CD4-positive, alpha-beta T cell treated with Interleukin-4 for 4 hours (primary cell): ENCODE measurements around the gene PRKCQ.

ENCODE experiments used
- DNase-seq: peaks from one replicate; pipeline ENCODE4 v3.0.0-alpha.2; 2020

PRKCQ gene

DNA sequence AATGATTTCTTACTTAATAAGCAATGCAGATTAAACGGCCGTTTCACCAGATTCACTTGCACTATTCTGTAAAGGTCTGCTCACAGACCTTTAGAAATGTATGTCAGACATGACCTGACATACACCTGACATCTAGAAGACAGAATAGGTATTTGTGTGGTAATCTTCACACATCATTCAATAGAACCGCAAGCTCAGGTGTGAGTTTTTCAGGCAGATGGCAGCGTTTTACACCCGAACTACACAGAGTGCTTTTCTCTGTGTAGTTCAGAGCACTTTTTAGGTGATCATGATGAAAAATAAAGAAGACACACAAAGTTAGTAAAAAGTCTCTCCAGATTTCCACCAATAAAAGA lies 63.2 kb downstream of the PRKCQ start:
- peak; percentile 55 for DNase-seq

DNA sequence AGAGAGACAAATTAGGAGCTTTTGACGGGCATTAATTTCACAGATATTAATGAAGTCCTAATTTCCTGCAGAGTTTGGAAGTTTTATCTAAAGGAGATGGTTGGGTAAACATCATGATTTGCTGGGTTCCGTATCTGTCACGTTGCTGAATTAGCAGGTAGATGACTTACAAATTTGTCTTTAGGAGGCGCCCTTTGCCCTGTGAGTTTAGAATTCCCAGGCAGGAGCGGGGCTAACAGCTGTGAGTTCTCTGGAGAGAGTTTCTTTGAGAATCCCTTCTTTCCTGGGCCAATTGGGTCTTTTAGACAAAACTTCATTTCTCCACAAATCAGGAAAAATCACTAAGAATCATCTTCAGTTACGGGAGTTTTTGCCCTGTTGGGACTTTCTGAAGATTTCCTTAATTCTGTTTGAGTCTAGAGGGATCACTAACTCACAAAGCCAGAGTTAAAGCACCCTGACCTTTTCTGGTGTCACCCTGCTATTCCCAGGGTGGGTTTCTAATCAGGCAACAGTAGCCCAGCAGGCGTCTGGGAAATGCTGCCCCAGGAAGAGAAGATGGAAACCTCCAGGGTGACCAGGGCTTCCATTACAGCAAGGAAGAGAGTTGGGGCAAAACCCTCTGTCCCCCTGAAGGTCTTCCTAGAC lies 63.7 kb downstream of the PRKCQ start:
- no peak for DNase-seq

DNA sequence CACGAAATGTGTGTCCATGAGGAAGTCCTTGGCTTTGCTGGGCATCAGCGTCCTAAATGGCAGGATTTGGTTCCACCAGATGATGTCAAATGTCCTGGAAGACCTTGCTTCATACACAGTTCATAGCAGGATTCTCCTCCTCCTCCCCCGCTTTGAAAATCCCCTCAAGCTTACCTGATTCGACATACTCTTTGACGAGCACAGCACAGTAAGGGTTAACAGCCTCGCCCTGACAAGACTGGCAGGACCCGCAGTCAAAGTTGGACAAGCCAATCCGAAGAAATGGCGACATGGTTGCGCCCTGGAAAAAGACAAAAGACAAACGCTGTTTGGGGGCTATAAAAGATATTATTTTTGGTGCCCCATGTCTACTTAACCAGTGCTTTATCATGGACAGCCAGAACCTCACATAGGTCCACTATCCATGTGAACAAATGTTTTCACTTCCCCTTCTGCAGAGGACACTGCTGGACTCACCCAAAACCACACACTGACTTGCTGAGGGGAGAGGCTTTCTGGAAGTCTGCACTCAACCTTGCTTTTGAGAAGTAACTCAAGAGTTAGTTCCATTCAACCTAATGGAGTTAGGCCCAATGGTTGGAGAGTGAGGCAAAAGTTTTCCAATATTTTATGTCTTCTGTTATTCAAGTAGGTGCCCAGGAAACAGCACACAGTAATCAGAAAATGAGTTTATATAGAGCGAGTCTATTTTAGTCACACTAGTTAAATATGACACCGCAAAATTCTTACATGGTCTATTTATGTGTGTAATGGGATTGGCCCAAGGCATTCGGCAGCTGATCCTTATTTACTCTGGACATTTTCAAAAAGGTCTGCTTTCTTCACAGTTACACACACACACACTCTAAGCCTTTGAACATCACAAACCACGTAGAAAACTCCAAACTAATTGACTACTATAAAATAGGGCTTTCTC lies 65.0 kb downstream of the PRKCQ start:
- no peak for DNase-seq

DNA sequence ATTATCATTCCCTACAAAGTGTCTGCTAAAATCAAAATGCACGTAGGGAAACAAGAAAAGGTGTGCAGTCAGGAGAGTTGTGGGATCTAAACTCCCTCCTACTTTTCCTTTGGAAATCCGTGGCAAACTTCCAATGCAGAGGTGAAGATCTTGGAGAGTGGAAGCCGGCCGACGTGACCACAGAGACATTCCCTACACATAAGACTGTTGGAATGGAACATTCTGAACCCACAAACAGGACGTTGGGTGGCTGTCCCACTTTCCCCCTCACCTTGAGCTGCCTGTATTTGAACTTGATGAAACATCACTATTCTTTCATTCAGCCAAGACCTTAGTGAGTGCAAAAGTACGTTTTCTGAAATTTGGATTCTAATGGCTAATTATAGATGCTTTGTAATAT lies 65.9 kb downstream of the PRKCQ start:
- DNase-seq, result no peak

DNA sequence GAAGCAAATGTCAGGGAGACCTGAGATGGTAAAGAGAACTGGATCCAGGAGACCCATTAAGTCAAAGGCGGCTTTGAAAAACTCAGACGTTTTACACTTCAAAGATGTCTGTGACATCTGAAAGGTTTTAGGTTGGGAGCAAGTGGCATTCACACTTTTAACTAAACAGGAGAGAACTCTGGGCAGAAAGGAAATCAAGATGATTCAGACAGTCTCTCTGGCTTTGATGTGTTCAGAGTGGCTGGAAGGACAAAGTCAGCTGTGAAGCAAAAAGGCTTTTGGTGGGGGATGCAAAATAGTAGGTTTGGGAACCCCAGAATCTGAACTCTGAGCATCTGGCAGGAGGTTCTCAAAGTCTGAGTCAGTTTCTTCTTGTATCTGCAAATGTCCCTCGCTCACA lies 66.6 kb downstream of the PRKCQ start:
- DNase-seq, result peak; percentile 84

DNA sequence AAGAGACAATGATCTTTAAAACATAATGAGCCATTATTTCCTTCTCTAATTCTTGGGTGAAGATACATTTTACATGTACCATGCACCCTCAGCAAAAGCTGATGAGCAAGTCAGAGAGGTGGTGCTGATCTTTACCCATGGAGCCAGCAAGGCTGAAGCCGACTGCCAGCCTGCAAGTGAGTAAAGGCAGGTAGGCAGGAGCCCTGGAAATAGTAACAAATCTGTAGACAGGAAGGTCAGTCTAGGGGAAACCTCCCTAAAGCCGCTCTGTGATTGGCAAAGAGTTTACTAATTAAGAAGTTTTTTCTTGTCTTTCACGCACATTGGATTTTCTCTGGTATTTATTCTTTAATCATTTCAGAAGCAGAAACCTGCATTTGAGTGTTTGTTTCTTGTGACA lies 67.9 kb downstream of the PRKCQ start:
- no peak for DNase-seq

DNA sequence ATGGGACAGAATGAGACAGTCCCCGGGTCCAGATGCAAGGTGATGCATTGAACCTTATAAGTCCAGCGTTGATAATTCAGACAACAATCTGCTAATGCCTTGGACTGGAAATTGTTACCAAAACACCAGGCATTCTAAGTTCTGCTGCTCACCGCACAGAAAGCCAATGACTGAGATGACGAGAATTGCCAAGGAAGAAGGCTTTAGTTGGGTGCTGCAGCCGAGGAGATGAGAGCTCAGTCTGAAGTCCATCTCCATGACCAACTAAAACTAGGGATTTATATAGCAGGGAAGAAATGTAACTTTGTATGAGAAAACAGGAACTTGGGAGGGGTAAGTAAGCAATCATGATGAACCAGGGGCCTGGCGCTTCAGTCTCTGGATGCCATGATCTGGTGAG lies 68.7 kb downstream of the PRKCQ start:
- no peak for DNase-seq

DNA sequence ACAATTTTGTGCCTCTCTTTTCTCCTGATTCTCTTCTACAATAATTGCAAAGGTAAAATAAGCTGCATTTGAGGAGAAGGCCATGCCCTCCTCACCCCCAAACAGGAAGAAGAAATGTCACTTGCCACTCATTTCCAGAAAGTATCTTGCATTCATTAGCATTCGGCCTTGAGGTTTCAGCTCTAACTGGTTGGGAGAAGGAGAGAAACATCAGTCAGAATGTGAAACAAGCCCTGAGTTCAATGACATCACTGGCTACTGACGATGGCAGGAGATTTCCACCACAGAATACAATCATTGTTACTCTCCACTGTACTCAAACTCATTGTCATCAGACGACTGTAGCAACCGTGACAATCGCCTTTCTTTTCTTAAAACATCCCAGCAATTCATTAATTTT lies 72.8 kb downstream of the PRKCQ start:
- DNase-seq, result no peak

DNA sequence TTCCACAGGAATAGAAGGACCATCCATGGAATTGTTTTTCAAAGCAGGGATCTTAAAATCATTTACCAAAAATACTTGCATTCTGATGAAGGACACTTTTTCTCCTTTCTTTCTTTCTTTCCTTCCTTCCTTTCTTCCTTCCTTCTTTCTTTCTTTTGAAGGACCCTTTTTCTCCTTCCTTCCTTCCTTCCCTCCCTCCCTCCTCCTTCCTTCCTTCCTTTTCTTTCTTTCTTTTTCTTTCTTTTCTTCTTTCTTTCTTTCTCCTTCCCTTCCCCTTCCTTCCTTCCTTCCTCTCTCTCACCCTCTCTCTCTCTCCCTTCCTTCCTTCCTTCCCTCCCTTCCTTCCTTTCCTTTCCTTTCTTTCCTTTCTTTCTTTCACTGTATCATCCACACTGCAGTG lies 74.8 kb downstream of the PRKCQ start:
- DNase-seq, result no peak

DNA sequence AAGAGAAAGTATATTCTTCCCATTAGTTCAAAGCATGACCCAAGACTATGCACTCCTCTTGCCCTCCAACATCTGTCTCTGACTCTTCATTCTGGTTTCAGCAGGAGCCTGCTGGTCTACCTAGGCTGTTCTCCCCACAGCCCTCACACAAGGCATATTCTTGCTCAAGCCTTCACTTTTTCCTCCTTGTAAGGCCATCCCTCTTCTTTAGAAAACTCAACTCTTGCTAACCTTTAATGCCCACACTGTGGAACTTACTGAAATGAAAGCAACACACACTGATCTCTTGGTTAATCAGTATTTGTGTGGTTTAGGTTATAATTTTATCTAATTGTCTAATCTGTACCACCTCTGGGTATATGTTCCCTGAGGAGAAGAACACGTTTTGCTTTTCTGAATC lies 75.8 kb downstream of the PRKCQ start:
- DNase-seq, result peak; percentile 40

DNA sequence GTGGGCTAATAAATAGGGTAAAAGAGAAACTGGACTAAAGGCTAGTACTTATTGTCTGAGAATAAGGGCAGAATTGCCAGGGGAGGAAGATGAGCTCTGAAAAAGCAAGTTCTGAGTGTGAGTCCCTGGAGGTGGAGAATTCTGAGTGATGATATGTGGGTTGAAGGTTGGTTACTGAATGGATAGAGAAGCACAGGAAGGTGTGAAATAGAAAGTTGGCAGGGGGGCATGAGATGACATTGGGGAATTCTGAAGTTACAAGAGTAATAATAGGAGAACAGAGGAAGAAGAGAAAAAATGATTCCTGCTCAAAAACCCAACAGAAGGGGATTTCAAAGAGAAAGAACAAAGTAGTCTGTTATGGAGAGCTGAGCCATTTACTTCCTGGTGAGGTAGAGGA lies 76.9 kb downstream of the PRKCQ start:
- no peak for DNase-seq

DNA sequence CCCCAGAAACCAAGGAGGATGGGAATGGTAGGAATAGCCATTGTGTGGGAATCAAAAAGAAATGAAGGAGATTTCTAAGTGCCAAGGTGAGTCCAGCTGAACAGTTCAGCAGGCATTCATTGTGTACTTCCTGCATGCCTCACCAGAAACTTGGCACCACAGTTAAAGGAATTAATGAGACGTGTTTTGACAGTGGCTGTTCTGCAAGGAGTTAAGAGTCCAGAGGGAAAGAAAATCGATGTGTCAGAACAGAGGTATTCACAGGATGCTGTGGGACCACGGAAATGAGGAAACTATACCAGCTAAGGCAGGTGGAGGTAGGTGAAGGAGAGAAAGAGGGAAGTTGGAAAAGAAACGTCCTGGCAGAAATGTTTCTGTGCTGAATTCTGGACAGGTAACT lies 78.1 kb downstream of the PRKCQ start:
- DNase-seq, result no peak

DNA sequence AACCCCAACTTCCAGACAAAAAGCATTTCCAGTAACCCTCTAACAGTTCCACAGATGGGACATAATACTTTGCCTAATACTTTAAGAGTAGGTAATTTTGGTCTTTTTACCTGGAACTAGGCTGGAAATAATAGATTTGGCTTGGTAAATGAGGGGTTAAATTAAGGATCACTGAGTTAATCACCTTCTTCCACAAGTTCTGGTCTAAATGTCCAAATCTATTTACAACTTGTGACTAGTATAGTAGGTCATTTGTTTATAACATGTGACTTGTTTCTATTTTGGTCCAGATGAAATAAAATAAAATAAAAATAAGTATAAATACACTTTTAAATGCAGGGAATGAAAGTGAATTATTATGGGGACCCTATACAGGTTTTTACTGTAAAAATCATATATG lies 80.1 kb downstream of the PRKCQ start:
- DNase-seq, result no peak

DNA sequence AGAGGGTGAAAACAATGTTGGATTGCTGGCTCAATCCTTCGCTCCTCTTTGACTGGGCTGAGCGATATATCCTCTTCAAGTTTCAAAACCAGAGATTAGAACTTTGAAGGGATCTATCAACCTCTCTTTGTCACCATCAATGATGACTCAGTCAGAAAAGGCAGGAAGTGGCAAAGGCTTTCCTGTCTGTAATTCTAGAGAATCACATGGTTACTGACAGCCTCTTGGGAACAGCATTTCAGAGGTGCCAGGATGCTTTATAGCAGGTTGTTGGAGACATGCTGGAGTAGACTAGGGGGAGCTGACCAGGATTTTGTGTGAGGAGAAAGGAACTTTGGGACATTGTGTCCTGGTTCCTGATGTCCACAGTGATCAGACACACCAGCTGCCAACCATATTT lies 81.3 kb downstream of the PRKCQ start:
- DNase-seq, result peak; percentile 90

DNA sequence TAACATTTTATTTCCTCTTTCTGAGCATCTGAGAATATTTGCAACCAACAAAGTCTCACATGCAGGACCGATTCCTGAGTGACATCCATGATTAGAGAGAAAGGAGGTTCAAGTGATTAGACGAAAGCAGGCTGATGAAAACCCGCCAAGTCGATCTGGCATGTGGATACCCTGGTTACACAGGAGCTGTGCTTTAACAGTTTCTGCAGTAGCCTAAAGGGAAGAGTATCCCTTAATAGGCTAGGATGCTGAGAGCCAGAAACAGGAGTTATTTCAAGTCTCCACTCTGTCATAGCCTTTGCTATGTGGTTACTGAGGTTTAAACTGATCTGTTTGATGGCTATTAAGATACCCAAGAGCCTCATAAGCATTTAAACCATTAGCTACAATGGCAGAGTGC lies 82.5 kb downstream of the PRKCQ start:
- no peak for DNase-seq

DNA sequence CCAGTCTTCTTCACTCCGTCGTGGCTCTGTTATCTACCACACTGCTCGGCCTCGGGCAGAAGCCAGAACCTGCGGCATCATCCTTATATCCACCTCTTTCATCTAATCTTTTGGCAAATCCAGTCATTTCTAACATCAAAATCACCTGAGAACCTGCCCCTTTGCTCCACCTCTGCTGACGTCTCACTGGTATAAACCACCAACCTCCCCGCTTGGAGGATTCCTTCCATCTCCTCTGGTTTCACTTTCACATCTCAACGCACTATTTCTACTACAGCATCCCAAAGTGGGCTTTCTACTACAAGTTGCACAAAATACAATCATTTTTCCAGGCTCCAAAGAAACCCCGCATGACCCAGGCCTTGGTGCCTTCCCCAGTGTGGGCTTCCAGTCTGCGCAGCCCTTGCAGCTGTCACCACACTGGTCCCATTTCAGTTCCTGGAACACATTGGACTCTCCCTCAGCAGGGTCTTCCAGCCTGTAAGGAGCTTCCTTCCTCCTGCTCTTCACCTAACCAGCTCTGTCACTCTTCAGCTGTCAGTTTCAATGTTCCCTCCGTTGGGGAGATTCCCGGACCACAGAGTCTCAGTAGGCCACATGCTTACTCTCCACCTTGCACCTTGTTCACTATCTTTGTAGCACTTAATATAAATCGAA lies 85.0 kb downstream of the PRKCQ start:
- DNase-seq, result peak; percentile 73

DNA sequence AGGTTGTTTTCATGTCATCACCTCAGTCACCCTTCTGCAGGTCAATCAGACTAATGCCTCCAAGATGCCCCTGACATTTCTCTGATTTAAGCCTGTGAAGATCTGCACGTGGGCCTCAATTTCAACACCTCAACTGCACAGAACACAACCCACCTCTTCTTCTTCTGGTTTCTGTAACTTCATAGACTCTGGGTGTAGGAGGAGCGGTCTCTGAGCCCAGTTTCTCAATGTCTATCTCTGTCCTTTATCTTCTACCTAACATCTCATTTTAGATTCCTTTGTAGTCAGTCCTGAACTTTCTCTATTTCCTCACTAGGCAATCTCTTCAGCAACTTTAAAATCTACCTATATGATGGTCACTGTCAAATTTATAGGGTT lies 85.6 kb downstream of the PRKCQ start:
- no peak for DNase-seq

DNA sequence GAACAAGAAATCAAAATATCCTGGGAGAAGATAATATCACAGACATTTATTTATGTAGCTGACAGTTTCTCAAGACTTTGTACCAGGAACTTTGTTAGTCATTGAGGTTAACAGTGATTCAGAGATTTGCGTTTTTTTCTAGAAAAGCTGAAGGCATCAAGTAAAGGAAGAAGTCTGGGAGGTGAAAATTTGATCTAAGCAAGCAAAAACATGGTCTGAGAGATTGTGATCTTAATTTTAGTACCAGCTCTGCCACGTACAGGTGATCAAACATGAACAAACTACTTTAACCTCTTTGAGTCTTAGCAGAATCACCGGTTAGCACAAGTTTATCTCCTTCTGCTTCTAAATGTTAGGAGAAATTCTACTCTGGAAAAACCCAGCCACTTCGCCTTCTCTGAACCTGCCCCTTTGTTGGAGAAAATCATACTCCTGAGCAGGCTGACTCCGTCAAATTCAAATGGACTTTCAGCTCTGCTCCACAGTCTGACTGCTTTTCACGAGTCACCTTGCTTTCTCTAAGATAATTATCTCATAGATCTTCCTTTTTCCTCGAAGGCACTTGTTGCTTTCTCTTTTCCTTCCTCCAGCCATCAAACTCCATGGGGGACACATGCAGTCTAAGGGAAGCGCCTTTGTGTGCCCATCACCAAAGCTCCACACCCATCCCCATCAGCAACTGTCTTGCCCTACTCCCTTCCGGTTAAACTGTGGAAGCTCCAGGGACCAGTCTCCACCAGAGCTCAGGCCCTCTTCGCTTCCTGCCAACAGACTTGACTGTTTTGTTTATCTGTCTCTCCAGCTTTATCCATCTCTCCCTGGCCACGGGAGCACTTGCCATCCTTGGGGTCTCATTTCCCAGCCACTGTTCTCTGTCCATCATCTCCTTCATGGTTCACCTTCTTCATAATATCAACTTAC lies 86.3 kb downstream of the PRKCQ start:
- peak; percentile 87 for DNase-seq

DNA sequence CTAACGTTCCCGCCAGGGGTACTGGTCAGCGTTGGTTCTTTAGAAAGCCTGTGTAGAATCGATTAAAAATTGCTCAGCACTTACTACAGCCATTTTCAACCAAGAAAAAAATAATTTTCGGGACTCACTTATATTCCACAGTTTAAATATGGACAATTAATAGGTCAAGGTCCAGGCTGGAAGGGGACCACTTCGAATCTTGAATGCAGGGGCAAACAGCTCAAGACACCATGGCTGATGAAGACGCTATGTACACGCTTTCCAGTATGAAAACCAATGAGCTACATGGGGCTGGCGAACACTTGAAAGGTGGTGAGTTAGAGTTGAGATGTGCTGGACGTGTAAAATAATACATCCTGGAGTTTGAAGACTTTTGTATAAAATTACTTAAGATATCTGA lies 87.2 kb downstream of the PRKCQ start:
- DNase-seq, result no peak

DNA sequence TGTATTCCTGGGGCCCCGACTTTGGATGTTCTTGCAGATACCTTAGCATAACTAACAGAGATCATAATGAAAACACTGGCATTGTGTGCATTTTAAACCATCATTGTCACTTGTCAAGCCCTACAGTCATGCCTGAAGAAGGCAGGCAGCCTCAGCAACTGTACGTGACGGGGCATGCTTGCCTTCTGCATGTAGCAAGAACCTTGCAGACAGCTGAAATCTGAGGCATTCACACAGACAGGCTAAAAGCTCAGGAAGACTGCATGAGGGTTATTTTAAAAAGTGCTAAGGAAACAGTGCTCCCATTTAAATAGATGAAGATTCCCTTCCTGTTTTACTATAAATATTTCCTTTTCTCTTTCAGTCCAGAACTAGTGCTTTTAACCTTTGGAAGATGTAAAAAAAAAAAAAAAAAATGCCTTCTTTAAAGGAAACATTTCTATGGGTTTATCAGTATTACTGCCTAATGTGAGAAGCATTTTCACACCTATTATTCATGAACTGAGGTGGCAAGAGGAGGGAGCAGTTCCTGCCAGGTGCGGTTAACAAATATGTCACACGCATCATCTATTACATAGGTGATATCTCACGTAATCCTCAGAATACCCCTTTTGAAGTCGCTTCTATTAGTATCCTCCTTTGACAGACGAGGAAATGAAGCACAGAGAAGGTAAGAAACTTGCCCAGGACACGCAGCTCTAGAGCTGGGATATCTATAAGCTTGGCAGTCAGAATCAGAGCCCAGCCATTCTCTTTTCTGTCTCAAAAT lies 88.1 kb downstream of the PRKCQ start:
- peak; percentile 84 for DNase-seq

DNA sequence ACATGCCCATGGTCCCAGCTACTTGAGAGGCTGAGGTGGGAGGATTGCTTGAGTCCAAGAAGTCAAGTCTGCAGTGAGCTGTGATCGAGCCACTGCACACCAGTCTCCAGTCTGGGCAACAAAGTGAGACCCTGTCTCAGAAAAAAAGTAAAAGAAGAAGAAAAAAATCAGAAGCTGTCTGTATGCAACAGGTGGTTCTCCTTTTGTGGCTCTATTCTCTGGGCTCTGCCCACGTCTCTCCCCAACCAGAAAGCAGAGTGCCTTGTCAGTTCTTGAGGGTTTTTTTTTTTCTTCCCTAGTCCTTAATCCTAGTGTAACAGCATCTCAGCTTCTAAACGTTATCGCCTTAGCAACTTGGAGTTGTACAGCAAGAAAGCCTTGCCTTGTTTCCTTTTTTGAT lies 89.5 kb downstream of the PRKCQ start:
- DNase-seq, result no peak

DNA sequence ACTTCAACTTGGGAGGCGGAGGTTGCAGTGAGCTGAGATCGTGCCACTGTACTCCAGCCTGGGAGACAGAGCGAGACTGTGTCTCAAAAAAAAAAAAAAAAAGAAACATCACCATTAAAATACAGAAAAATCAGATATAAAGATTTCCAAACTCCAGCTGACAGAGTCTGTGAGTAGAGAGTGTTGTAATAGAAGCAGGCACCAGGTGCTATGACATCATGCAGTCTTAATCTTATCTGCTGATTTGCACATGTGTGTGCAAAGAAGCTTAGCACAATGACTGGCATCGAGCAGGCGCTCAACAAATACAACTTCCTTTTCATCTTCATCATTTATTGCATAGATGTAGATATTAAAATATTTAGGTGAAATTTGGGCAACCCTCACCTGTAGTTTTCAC lies 92.2 kb downstream of the PRKCQ start:
- no peak for DNase-seq
